Fibroblast of lung (primary cell): ENCODE measurements around the gene PLEKHB2.

Experiments used
- CTCF ChIP-seq, 2 donors: IDR thresholded peaks in 1 of 2; conservative IDR thresholded peaks in 1 of 2; 1 replicate in 1 of 2; 2 replicates in 1 of 2; pipeline ENCODE4 v1.5.1; 2011 to 2012; ENCODE audit warnings: low read length in 2 of 2, control low read depth in 1 of 2, inconsistent platforms in 1 of 2, low read depth in 1 of 2, mild to moderate bottlenecking in 1 of 2
- EZH2 ChIP-seq: IDR thresholded peaks from 2 replicates; pipeline ENCODE4 v1.5.1; 2012; ENCODE audit warnings: low read length, control low read depth, mild to moderate bottlenecking; ENCODE audit errors: missing control alignments

- TF ChIP-seq CTCF (conservative IDR thresholded peaks at IDR 0.05 in 1 of 2, IDR thresholded peaks at IDR 0.05 in 1 of 2; ENCODE audit: low read depth in 1 of 2, low read length in 2 of 2), result no peak
- TF ChIP-seq EZH2, result no peak
Measured at GRCh38 chr2:131142849-131143248, 37.7 kb downstream of the PLEKHB2 start.
